Muscle of back (tissue), 11 donors: ENCODE results near the gene RIPK4. TPM values are rescaled to one million over a fixed set of nuclear protein-coding genes. Genes with fewer than 3 reads are reported as not detected.
"Not testable (repeated sequence)": the region's sequence is repeated elsewhere in the genome, so short reads cannot be mapped to it uniquely, and the experiment has no call there.

Experiments used
- DNase-seq, 3 donors: peaks; one replicate each; pipeline versions ENCODE4 v3.0.0 to v3.0.0-alpha.2; 2013
- polyA plus RNA-seq, 10 donors: library from polyadenylated mRNA; unstranded; fragments of 120-200 nt; gene quantifications; one replicate each; pipeline ENCODE4 v1.2.1, GENCODE V29; 2013; ENCODE audit not compliant: insufficient read length in 10 of 10

RIPK4 gene
- polyA plus RNA-seq, 10 donors, result 0.15 to 3.1 (median 0.26) TPM

DNA sequence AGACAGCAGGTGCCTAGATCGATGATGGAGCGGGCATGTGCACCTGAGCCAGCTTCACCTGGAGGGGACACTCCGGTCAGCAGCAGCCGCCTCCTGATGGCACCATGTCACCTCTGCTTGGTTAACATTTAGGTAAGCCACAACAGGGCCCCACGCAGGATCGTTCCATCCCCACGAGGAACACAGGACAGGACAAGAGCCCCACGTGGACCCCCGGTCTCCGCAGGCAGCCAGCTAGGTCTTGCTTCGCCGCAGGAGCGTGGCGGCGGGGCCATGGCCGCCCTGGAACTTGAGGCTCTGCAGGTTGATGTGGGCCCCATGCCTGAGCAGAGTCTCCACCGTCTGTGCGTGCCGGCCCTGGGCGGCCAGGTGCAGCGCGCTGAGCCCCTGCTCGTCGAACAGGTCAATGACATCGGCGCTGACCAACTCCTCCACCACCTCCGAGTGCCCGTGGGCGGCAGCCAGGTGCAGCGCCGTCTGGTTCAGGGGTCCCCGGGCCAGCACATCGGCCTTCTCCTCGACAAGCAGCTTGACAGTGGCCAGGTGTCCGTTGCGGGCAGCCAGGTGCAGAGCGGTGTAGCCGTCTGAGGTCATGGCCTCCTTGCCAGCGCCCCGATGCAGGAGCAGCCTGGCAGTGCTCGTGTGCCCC is 26.1 kb downstream of the RIPK4 start:
- no peak for DNase-seq

DNA sequence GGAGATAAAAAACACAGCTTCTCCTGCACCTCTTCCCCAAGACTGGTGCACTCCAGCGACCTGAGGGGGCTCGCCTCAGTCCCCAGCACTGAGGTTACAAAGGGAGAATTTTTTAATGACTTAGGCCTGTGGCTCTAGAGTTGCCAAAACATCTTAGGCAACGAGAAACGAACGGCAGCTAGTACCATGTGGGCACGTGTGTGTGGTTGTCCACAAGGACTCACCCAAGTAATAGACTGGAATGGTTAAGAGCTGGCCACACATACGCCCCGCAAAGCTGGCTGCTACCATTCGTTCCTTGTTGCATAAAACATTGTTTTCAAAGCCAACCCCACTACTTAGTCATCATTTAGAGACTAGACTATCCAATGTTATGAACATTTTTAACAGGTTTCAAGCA is 26.9 kb downstream of the RIPK4 start:
- no peak for DNase-seq

DNA sequence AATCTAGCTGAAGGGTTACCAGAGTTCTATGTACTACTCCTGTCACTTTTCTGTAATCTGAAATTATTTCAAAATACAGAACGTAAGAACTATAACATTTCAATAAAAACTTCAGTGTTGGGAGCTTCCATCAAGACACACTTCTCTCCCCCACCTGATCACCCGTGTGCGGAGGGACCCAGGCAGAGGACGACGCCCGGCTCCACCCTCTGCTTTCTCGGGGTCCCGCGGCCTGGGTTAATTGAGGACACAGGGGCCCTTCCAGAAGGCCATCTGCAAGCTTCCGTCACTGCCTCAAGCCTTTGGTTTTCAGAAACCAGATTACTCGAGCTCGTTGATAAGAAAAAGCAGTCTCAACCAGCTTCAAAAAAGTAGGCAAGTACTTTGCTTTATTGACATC is 27.8 kb downstream of the RIPK4 start:
- no peak for DNase-seq

DNA sequence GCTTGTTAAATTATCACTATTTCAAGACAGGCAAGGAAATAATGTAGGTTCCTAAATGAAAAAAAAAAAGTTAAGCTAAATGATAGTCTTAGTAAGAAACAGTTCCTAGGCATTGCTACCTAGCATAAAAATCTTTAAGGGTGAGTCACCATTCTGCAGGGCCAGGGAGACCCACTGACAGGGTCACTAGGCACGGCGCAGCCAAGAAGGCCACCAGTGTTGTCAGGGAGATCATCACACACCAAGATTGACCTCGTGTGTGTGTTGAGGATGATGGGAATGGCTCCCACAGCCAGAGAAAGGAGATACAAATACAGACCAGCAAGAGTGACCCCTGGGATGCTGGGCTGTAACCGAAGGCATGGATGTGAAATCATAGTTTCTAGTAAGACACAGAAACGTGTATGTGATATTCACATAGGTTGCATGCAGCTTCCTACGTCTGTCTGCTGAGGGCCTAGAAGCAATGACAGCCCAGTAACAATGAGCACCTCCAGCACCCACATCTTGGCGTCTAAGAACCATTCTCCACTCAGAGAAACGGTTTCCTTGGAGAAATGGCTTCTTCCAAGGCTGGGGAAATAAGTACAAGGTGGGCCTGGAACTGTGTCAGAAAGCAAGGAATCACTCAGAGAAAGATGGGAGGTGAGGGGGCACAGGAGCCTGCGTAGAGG is 29.1 kb downstream of the RIPK4 start:
- no peak for DNase-seq

DNA sequence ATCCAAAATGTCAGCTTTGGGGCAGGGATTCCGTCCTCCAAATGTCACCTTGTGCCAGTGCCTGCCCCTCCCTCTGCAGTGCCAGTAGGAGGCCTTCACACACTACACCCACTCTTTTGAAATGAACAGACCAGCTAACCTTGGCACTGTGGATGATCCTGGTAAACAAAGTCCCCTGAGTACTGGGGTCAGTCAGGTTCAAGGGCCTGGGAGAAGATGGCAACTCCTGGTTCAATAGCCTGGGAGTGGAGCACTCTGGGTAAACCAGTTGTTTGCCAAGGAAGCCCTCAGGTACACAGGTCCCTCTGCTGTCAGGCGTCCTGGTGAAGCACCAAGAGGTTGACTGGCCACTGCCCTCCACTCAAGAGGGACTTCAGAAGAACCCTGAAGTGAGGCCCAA is 30.4 kb downstream of the RIPK4 start:
- DNase-seq, result no peak

DNA sequence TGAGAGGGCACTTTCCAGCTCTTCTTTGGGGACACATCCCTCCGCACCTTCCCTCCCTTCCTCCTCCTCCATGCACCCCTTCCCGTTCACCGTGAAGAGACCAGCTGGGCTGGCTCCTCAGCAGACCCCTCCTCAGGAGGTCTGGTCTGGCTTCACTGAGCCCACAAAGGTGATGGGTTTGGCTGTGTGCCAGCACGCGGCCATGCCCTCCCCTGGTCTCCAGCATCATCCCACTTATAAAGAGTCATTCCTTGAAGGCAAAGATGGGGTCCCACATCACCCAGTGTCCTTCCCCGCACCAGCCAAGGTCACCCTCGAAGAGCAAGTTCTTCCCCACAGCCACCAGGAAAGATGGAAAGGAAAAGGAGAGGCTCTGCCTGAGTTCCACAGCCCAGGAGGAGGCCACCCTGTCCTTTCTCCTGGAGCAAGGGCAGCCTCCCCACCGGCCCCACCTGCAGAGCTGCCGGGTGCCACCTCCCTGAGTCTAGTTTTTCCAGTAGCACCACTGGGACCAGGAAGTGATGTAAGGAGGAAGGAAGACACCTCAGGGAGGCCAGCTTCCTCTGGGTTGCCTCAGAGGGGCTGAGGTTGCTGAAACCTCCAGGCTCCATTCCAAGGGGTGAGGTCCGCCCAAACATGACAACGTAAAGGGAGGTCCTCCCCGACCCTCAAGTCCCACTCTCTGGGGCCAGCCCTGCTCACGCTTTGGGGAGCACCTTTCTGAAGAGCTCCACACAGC is 32.7 kb downstream of the RIPK4 start:
- DNase-seq, result no peak

DNA sequence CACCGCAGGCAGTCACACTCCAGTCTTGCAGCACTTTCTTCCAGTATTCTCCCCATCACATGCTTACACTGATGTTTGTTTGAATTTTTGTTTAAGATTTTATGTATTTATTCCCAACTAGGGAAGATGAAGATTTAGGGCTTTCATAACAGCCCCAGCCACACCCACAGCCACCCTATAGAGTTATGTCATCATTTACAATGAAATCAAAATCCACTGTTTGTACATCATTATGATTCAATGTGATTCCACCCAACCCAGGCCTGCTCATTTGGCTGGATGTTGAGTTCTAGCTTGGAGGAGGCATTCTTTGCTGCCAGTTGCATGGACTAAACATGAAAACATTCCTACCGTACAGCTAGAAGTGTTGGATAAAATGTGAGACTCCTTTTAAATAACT is 35.8 kb downstream of the RIPK4 start:
- DNase-seq, result no peak

DNA sequence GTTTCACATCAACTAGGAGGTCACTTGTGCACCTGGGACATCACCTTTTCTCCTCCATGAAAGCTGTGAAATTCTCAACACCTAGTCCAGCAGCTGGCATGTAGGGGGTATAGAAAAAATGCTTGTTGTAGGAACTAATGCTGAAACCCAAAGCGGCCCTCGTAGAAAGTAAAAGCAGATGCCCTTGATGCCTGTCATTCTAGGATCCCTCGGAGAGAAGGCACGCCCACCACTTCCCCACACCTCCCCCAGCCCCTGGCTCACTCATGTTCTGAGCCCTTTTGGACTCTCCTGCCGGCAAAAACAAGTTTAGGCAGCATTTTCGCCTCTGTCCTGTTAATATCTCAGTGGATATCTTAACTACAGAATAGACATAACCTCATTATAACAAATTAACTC is 36.5 kb downstream of the RIPK4 start:
- no peak for DNase-seq

DNA sequence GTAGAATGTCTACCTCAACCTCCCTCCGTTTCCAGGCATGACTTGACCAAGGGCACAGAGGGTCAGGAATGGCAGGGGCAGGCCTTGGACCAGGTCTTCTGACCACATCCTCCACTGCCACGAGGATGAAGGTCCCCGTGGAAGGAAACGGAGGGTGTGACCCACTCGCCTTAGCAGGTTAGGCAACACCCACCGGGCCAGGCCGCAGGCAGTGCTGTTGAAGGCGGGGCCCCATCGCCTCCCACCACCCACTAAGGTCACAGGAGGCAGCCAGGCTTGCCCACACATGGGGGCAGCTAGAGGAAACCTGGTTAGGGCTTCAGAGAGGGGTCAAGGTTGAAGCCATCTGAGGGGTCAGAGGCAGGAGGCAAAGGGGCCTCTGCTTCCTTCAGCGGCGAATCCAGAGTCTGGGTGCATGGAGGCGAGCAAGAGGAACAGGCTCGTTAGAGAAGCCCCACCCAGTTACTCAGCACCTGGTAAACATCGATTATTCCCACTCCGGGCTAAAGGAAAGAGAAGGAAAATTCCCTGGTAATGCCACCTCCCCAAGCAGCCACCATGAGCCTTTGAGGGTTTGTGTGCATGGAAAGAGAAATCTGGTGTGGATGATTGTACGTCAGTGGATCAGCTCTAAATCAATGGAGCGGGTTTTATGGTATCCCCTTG is 37.0 kb downstream of the RIPK4 start:
- no peak for DNase-seq

DNA sequence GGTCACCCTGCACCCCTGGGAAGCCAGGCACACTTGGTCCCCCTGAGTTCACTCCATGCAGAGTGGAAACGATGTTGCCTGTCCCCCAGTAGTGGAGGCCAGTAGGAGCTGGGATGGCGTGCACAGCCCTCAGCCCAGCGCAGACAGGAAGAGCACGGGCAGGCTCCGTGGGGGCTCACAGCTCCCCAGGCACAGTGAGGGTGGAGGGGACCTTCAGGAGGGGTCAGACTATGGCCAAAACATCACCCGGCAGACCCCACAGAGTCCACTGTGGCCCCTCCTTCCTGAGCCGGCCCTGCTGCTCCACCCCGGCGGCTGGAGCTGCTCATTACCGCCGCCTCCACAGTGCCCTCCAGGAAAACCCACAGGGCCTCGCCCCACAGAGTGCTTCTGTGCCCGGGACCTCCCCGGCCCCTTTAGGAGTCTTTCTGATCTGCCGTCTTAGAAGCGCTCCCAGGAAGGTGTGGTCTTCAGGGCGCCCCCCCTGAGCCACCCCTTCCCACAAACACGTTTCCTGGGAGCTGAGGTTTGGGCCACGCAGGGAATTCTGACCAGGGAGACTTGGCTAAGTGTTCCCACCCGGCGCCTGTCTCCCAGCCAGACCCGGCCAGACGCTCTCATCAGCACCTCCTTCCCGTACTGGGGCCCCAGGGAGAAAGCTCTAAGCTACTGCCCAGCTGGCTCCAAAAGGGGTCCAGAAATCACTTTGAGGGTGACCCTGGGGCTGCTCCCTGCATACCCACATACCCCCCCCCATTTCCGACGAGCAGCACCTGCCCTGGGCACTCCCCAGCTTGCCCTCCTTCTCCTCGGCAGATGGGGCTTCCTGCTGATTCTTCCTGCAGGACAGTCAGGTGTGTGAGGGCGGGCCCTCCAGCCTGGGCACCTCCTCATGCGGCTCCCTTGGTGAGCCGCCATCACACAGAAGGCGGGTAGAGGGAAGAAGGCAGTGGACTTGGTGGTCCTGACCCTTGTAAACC is 38.8 kb downstream of the RIPK4 start:
- no peak for DNase-seq

DNA sequence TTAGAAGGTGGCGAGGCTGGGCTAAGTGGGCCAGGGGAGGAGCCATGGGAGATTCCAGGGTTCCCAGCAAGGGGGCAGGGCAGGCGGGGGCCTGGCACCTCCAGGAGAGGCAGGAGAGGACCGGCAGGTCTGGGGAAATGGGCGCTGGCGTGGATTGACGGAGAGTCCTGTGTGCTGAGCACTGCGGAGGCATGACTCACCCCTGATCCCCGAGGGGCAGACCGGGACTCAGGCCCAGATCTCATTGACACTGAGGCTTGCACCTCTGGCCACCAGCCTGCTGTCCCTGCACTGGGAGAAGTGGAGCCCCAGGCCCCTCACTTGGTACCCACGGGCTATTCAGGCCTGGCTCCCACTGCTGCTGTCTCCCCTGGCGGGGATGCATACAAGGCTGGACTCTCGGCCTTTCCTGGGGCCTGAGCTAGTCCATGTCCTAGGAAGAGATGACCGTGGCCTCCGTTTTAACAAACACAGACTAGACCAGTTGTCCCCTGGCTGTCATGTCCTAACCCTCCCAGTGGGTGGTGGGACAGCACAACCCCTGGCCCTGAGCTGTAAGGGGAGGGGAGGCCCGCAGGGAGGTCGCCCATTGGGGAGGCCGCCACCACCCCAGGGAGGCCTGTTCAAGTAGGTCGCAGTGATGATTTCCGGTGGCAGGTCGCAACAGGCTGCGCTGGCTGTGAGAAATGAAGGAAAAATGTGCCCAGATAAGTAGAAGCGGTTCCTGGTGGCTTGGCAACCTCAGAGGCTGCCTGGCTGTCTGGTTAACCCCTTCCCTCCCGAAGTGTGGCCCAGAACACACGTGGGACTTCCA is 39.7 kb downstream of the RIPK4 start:
- DNase-seq, result peak; percentile 37 to 67 (median 38)

DNA sequence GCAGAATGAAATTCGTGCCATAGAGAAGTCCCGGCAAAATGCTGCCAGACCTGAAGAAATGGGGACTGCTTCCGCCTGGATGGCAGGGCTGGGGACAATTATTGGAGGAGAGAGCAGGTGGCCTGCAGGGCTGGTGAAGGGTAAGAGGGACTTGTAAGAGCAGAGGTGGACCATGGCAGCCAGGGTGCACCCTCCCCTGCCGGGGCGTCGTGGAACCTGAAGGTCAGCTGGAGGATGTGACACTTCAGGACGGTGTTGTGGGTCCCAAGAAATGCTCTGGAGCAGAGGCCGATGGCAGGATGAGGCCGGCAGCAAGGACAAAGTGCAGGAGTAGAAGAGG is 40.3 kb downstream of the RIPK4 start:
- DNase-seq, result no peak

DNA sequence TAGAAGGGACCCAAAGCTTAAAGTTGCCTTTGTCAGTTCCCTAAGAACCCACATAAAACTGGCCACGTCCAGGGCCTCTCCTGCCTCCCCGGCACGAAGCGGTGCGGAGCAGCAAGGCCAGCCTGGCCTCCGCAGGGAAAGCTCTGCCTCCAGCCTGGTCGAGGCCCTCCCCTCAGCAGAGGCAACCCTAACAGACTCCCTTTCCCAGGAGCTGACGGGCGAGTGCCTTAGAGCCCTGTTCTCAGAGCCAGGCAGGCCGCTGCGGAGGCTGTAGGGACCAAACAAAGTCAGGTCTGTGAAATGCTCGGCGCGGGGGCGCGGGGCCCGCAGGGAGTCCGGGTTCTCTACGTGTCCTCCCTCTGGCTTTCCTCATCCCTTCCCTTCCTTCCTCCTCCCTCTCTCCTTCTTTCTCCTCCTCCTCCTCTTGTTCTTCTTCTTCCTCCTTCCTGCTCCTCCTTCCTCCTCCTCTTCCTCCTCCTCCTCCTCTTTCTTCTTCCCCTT is 40.7 kb downstream of the RIPK4 start:
- DNase-seq, result peak in 1 of 3 donors; percentile 36

DNA sequence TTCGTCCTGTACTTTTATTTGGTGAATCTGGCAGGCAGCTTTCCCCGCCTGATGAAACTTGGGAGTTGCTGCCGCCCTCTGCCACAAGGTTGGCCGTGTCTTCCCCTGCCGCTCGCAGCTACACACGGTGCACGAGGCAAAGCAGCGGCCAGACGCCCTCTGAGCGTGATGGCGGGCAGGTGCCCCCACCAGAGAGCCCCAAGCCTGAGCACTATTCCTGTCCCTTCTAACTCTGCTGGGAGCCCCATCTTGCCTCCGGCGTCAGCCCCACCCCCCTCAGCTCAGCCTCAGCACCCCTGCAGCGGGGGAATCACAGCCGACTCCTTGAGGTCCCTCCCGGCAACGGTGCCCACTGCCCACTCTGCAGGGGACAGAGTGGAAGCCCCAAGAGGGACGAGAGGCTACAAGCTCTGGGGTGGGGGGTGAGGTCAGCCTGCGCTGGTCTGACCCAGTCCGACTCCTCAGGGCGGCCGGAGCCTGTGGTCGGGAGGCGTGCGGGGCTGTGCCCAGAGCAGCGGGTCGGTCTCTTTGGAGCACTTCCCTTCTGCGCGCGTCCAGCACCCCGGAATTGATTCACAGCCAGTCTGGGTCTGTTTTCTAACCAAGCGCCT is 41.3 kb downstream of the RIPK4 start:
- DNase-seq, result peak in 1 of 3 donors; percentile 31

DNA sequence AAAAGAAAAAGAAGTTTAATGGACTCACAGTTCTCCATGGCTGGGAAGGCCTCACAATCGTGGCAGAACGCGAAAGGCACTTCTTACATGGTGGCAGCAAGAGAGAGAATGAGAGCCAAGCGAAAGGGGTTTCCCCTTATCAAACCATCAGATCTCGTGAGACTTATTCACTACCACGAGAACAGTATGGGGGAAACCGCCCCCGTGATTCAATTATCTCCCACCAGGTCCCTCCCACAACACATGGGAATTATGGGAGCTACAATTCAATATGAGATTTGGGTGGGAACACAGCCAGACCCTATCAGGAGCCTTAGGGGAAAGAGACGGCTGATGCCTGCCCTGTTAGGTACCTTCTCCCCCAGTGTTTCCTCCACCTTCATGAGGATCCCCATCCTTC is 43.0 kb downstream of the RIPK4 start:
- DNase-seq, result not testable (repeated sequence)

DNA sequence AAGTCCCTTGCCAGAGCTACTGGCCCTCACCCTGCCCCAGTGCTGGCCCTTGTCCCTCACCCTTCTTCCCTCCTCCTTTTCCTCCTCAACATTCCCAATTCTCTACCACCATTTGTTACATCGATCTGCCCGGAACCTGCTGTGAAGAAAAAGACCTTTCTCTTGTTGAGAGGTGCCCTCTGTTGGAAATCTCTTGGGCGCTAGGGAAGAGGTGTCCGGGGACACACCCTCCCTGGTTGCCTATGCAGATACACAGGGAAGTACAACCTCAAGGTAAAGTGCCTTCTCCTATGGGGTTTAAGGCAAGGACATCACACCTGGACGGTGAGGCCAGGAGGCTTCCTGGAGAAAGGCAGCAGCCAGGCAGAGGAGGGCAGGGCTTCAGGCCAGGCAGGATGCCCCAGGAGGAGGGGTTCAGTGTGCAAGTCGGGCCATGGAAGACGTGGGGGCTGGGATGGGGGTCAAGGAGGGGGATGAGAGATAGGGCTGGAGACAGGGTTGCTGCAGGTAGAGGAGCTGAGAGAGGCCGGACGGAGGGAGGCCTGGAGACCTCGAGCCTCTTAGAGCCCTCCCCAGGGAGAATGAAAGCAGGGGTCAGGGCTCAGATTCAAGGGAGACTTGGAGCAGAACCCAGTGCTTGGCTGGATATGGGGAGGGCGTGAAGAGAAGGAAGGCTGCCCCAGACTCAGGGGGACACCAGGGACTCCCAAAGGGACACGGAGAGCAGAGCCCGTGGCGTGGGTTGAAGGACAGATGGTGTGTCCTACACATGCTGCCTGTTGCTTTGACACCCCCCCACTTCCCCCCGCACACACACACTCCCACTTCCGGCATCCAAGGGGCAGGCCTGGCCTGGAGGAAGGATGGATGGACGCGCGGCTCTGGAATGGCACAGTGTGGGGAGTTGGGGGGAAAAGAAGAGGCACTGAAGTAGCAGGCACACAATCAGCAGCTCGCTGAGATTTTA is 44.5 kb downstream of the RIPK4 start:
- DNase-seq, result no peak

DNA sequence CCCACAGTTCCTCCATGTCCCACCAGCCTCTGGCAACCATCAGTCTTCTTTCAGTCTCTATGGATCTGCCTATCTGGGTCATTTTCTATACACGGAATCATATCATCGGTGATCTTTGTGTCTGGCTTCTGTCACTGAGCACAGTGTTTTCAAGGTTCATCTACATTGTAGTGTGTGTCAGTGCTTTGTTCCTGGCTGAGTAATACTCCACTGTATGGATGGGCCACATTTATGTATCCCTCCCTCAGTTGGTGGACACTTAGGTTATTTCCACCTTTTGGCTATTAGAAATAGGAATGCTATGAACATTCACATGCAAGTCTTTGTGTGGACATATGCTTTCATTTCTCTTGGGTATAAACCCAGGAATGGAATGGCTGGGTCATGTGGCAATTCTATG is 46.6 kb downstream of the RIPK4 start:
- DNase-seq, result no peak

DNA sequence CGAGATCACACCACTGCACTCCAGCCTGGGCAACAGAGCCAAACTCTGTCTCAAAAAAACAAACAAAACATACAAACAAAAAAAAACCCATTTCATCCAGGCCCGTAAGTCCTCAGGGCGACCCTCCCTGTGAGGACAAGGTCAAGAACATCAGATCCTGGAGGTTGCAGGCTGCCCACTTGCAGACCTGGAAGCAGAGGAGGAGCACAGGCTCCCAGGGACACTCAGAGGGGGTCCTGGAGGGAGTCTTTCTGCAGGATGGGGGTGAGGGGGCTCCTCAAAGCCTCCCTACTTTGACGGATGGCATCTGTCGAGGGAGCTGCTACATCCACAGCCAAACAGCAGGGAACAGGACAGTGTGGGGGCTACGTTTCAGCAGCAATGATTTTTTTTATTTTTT is 47.2 kb downstream of the RIPK4 start:
- no peak for DNase-seq
